Kidney tubule cell (primary cell): Measurements from ENCODE around the gene CD82.

Experiments
- DNase-seq: peaks from one replicate; pipeline ENCODE4 v3.0.0-alpha.2; 2018; ENCODE audit warnings: low spot score

The CD82 gene

GRCh38 chr11:44618561-44619425 lies 53.3 kb downstream of the CD82 start:
- DNase-seq, result no peak

- no peak for DNase-seq
These were observed 54.9 kb downstream of the CD82 start for GRCh38 chr11:44620328-44620725.

- DNase-seq, result peak; percentile 62
These were observed 55.7 kb downstream of the CD82 start for GRCh38 chr11:44621140-44621681.

GRCh38 chr11:44621784-44622183 lies 56.3 kb downstream of the CD82 start:
- DNase-seq, result no peak

- DNase-seq, result no peak
These were observed 56.8 kb downstream of the CD82 start for GRCh38 chr11:44622190-44622650.

- DNase-seq, result no peak
These were observed 57.3 kb downstream of the CD82 start for GRCh38 chr11:44622721-44623258.

- DNase-seq, result no peak
These were observed 57.9 kb downstream of the CD82 start for GRCh38 chr11:44623341-44623730.

- peak; percentile 40 for DNase-seq
These were observed 58.4 kb downstream of the CD82 start for GRCh38 chr11:44623731-44624491.

GRCh38 chr11:44624761-44625221 lies 59.3 kb downstream of the CD82 start:
- no peak for DNase-seq

- no peak for DNase-seq
These were observed 60.5 kb downstream of the CD82 start for GRCh38 chr11:44625759-44626523.

GRCh38 chr11:44626645-44627044 lies 61.2 kb downstream of the CD82 start:
- DNase-seq, result no peak

- no peak for DNase-seq
These were observed 61.8 kb downstream of the CD82 start for GRCh38 chr11:44627165-44627789.

- DNase-seq, result peak; percentile 47
These were observed 62.7 kb downstream of the CD82 start for GRCh38 chr11:44627911-44628729.

- DNase-seq, result no peak
These were observed 63.6 kb downstream of the CD82 start for GRCh38 chr11:44628730-44629700.

GRCh38 chr11:44629732-44630345 lies 64.4 kb downstream of the CD82 start:
- no peak for DNase-seq

GRCh38 chr11:44630511-44631210 lies 65.2 kb downstream of the CD82 start:
- no peak for DNase-seq

GRCh38 chr11:44631831-44632230 lies 66.4 kb downstream of the CD82 start:
- no peak for DNase-seq
